Right lobe of liver (tissue), 4 donors: Measurements from ENCODE around the gene ETNPPL.

Experiments
- CTCF ChIP-seq, 4 donors: fragments of 200-600 bp in 3 of 4; fragments of 450-650 bp in 1 of 4; IDR thresholded peaks; one replicate each; pipeline versions ENCODE4 v1.5.1 to v1.8.0; 2016 to 2022; ENCODE audit warnings: antibody characterized with exemption in 4 of 4, mild to moderate bottlenecking in 2 of 4
- POLR2A ChIP-seq: fragments of 450-650 bp; IDR thresholded peaks from one replicate; pipeline ENCODE4 v1.6.1; 2017; ENCODE audit warnings: antibody characterized with exemption, mild to moderate bottlenecking
- donor health status: DM: no; HTN: no; CAD: no.
- donor health status: DM: no; HTN: no; CAD: no.
- donor health status: DM: no; HTN: yes; CAD: no.

GRCh38 chr4:108775921-108776320, 13.1 kb upstream of the ETNPPL start:
- TF ChIP-seq CTCF (IDR thresholded peaks at IDR 0.05) (no peak), POLR2A (no peak)
